NT2/D1 (cell line): ENCODE data around the gene PCP2.

Experiments
- DNase-seq: peaks from one replicate; pipeline ENCODE4 v3.0.0-alpha.2; 2011; ENCODE audit warnings: low read depth, low spot score
- H3K27me3 ChIP-seq: 2 replicates; pipeline ENCODE4 v1.6.0; 2011; ENCODE audit warnings: mild to moderate bottlenecking; ENCODE audit not compliant: insufficient read length, insufficient read depth
- H3K36me3 ChIP-seq: 2 replicates; pipeline ENCODE4 v1.6.1; 2011; ENCODE audit warnings: mild to moderate bottlenecking, low read length, mixed read lengths; ENCODE audit not compliant: insufficient read depth, insufficient read length
- H3K4me1 ChIP-seq: 2 replicates; pipeline ENCODE4 v1.5.1; 2011; ENCODE audit not compliant: insufficient read depth, insufficient read length
- H3K4me3 ChIP-seq: 2 replicates; pipeline ENCODE4 v1.5.1; 2011; ENCODE audit warnings: low read depth; ENCODE audit not compliant: insufficient read length
- H3K9ac ChIP-seq: 2 replicates; pipeline ENCODE4 v1.6.0; 2011; ENCODE audit warnings: low read depth; ENCODE audit not compliant: insufficient read length
- H3K9me3 ChIP-seq: 2 replicates; pipeline ENCODE4 v1.5.1; 2011; ENCODE audit warnings: mild to moderate bottlenecking, low read length; ENCODE audit not compliant: insufficient read depth
- SUZ12 ChIP-seq: IDR thresholded peaks from 2 replicates; pipeline ENCODE4 v1.6.1; 2011; ENCODE audit not compliant: insufficient read length, insufficient read depth; ENCODE audit errors: extremely low read depth
- YY1 ChIP-seq: IDR thresholded peaks from 2 replicates; pipeline ENCODE4 v1.6.1; 2011; ENCODE audit not compliant: insufficient read length, insufficient read depth
- ZNF274 ChIP-seq: IDR thresholded peaks from 2 replicates; pipeline ENCODE4 v1.6.1; 2011; ENCODE audit warnings: mild to moderate bottlenecking, low read depth, low read length

The PCP2 gene

GRCh38 chr19:7633698-7634097 lies at the start of gene PCP2:
TSS of gene PCP2 (minus strand) at chr19:7633719. CDS start at chr19:7633457, 262 bp downstream.
- TF ChIP-seq YY1 (no peak), SUZ12 (no peak), ZNF274 (no peak)
- Histone ChIP-seq H3K4me1 (peaks cover 9% of the 10 kb centered on the region), H3K9ac (no peak within 1 kb of the TSS)

GRCh38 chr19:7682175-7682855 lies 48.8 kb upstream of the PCP2 start:
- H3K9ac ChIP-seq, result peak overlapping the region; percentile 95
- no peaks in the 10 kb centered on the region for H3K27me3 ChIP-seq
- no peak for DNase-seq
- H3K9me3 ChIP-seq, result no peaks in the 10 kb centered on the region
- TF ChIP-seq YY1 (no peak), SUZ12 (no peak), ZNF274 (no peak)
- H3K4me1 ChIP-seq, result peaks cover 25% of the 10 kb centered on the region
- peak overlapping the region; percentile 91 for H3K4me3 ChIP-seq
- H3K36me3 ChIP-seq, result peaks cover 27% of the 10 kb centered on the region

More at GRCh38 chr19:7633698-7634097, at the start of gene PCP2:
- no peak for DNase-seq
- peaks cover 32% of the 10 kb centered on the region for H3K27me3 ChIP-seq
- peaks cover 20% of the 10 kb centered on the region for H3K36me3 ChIP-seq
- no peaks in the 10 kb centered on the region for H3K9me3 ChIP-seq
- no peak within 1 kb of the TSS for H3K4me3 ChIP-seq

- peak overlapping the region; percentile 91 for H3K4me3 ChIP-seq
- H3K9me3 ChIP-seq, result no peaks in the 10 kb centered on the region
- no peaks in the 10 kb centered on the region for H3K27me3 ChIP-seq
- H3K4me1 ChIP-seq, result peaks cover 28% of the 10 kb centered on the region
- H3K9ac ChIP-seq, result peak overlapping the region; percentile 95
- peak; percentile 80 for DNase-seq
- TF ChIP-seq ZNF274 (no peak), YY1 (no peak), SUZ12 (no peak)
- peaks cover 24% of the 10 kb centered on the region for H3K36me3 ChIP-seq
Measured at GRCh38 chr19:7681340-7682174, 48.0 kb upstream of the PCP2 start.

GRCh38 chr19:7680606-7681339 lies 47.3 kb upstream of the PCP2 start, which contains the start of gene TRAPPC5:
TSS of gene TRAPPC5 (plus strand) at chr19:7680833. CDS start at chr19:7682254, 1,421 bp downstream.
- no peaks in the 10 kb centered on the region for H3K27me3 ChIP-seq
- peaks cover 24% of the 10 kb centered on the region for H3K36me3 ChIP-seq
- H3K4me3 ChIP-seq, result peak within 1 kb of the TSS; percentile 91
- no peaks in the 10 kb centered on the region for H3K9me3 ChIP-seq
- DNase-seq, result peak; percentile 51
- peaks cover 27% of the 10 kb centered on the region for H3K4me1 ChIP-seq
- TF ChIP-seq ZNF274 (no peak), YY1 (no peak), SUZ12 (no peak)
- peak within 1 kb of the TSS; percentile 95 for H3K9ac ChIP-seq

DNA sequence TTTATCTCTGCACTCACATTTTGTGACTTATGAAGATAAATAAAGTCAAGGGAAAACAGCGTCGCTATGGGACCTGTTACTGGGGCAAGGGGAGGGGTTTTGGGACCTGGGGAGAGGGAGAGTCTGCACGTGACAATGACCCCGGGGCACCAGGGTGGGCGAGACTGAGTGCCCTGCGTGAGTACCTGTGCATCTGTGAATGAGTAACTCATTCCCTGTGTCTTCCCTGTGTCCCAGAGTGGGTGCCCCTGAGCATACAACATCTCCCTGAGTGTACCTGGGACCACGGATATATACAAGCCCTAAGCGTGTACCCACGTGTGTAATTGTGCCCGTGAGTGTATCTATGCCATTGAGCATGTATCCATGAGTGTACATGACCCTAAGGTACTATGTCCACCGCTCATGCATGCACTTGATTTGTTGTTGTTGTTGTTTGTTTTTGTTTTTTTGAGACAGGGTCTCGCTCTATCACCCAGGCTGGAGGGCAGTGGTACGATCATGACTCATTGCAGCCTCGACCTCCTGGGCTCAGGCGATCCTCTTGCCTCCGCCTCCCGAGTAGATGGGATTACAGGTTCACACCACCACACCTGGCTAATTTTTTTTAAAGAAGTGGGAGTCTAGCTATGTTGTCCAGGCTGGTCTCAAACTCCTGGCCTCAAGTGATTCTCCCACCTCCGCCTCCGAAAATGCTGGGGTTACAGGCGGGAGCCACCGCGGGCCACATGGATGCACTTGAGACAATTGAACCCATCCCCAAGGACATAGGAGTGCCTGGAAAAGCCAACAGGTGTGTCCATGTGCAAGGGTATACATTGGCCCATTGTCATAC lies 46.5 kb upstream of the PCP2 start:
- peak overlapping the region; percentile 95 for H3K9ac ChIP-seq
- peaks cover 19% of the 10 kb centered on the region for H3K36me3 ChIP-seq
- TF ChIP-seq SUZ12 (no peak), ZNF274 (no peak), YY1 (no peak)
- peak overlapping the region; percentile 91 for H3K4me3 ChIP-seq
- no peak for DNase-seq
- no peaks in the 10 kb centered on the region for H3K9me3 ChIP-seq
- peaks cover 24% of the 10 kb centered on the region for H3K4me1 ChIP-seq
- no peaks in the 10 kb centered on the region for H3K27me3 ChIP-seq

GRCh38 chr19:7678971-7679751 lies 45.6 kb upstream of the PCP2 start:
- no peaks in the 10 kb centered on the region for H3K9me3 ChIP-seq
- H3K4me3 ChIP-seq, result no peak overlapping the region
- DNase-seq, result no peak
- H3K27me3 ChIP-seq, result no peaks in the 10 kb centered on the region
- no peak overlapping the region for H3K9ac ChIP-seq
- H3K4me1 ChIP-seq, result peaks cover 24% of the 10 kb centered on the region
- TF ChIP-seq YY1 (no peak), ZNF274 (no peak), SUZ12 (no peak)
- H3K36me3 ChIP-seq, result peaks cover 16% of the 10 kb centered on the region
